GM10248 (cell line): ENCODE measurements around the gene LRP10.

Source experiments
- CTCF ChIA-PET: fragments of 300-600 bp; sonication (Branson Sonifier 250); formaldehyde crosslinking; extraction: SDS; loops from one replicate; lab custom pipeline; 2021; ENCODE audit warnings: antibody characterized with exemption; lab: Yijun Ruan, JAX
- POLR2A ChIA-PET: fragments of 350-650 bp; sonication (Branson Sonifier 250); formaldehyde crosslinking; extraction: SDS; loops from one replicate; lab custom pipeline; 2020; ENCODE audit warnings: antibody characterized with exemption; lab: Yijun Ruan, JAX
- DNase-seq: peaks from one replicate; pipeline ENCODE4 v3.0.0; 2012; ENCODE audit errors: extremely low spot score
- CTCF ChIP-seq: IDR thresholded peaks from 2 replicates; pipeline ENCODE4 v1.5.1; 2012; ENCODE audit warnings: mild to moderate bottlenecking, low read depth; ENCODE audit errors: extremely low read depth, missing control alignments, control extremely low read depth

Gene LRP10

GRCh38 chr14:22893706-22894105 is 22.2 kb downstream of the LRP10 start:
- ChIA-PET CTCF (interaction anchor here (1.1 to 4.3 kb wide), 6 partner anchors 15 to 324 kb away, joined by 3 to 20 read pairs (median 4); no protein-coding TSS in a partner anchor), POLR2A (no interaction called here)

GRCh38 chr14:22895402-22895801 is 23.9 kb downstream of the LRP10 start:
- ChIA-PET CTCF (interaction anchor here (0.9 to 4.3 kb wide), 9 partner anchors 7 to 325 kb away, joined by 3 to 20 read pairs (median 8); no protein-coding TSS in a partner anchor), POLR2A (interaction anchor here (0.8 to 1.3 kb wide), 2 partner anchors 9 to 12 kb away, joined by 3 to 5 read pairs; partner anchors contain the start of gene REM2)
- TF ChIP-seq CTCF, result no peak
- DNase-seq, result no peak

More at GRCh38 chr14:22893706-22894105, 22.2 kb downstream of the LRP10 start:
- no peak for TF ChIP-seq CTCF
- DNase-seq, result no peak

- ChIA-PET CTCF (interaction anchor here (0.7 to 4.3 kb wide), 14 partner anchors 8 to 326 kb away, joined by 3 to 20 read pairs (median 5); no protein-coding TSS in a partner anchor), POLR2A (interaction anchor here (0.8 to 1.3 kb wide), 2 partner anchors 10 to 13 kb away, joined by 3 to 5 read pairs; partner anchors contain the start of gene REM2)
- DNase-seq, result no peak
Observed at GRCh38 chr14:22896356-22896755, 24.8 kb downstream of the LRP10 start.

GRCh38 chr14:22896760-22897159 is 25.2 kb downstream of the LRP10 start:
- no peak for TF ChIP-seq CTCF
- ChIA-PET POLR2A (interaction anchor here (1.3 kb wide), 1 partner anchor 11 kb away, joined by 5 read pairs; no protein-coding TSS in a partner anchor), CTCF (interaction anchor here (0.7 to 4.3 kb wide), 12 partner anchors 8 to 327 kb away, joined by 3 to 20 read pairs (median 6); no protein-coding TSS in a partner anchor)
- DNase-seq, result no peak

More at GRCh38 chr14:22896356-22896755, 24.8 kb downstream of the LRP10 start:
- no peak for TF ChIP-seq CTCF

GRCh38 chr14:22897357-22897756 is 25.8 kb downstream of the LRP10 start:
- TF ChIP-seq CTCF, result no peak
- no peak for DNase-seq
- POLR2A ChIA-PET, result no interaction called here
- CTCF ChIA-PET, result interaction anchor here (0.9 to 7.4 kb wide), 7 partner anchors 9 to 327 kb away, joined by 3 to 68 read pairs (median 9); partner anchors contain the start of gene LRP10

- DNase-seq, result no peak
- POLR2A ChIA-PET, result no interaction called here
- CTCF ChIA-PET, result interaction anchor here (1.2 to 7.4 kb wide), 9 partner anchors 9 to 326 kb away, joined by 3 to 74 read pairs (median 11); partner anchors contain the start of genes LRP10, MMP14, RBM23 and REM2
- no peak for TF ChIP-seq CTCF
Observed at GRCh38 chr14:22898302-22899090, 27.0 kb downstream of the LRP10 start.
